Glutamatergic neuron (in vitro differentiated cells): ENCODE results near the gene SNCB. TPM values are rescaled to one million over a fixed set of nuclear protein-coding genes. Genes with fewer than 3 reads are reported as not detected.

ENCODE experiments used
- DNase-seq: peaks from one replicate; pipeline ENCODE4 v3.0.0; 2022
- H3K27ac Mint-ChIP-seq: one replicate; pipeline ENCODE4 v1.8.0; 2020; ENCODE audit warnings: mild to moderate bottlenecking, mixed read lengths, inconsistent platforms; ENCODE audit not compliant: unreplicated experiment
- H3K27me3 Mint-ChIP-seq: one replicate; pipeline ENCODE4 v1.8.0; 2020; ENCODE audit warnings: mild to moderate bottlenecking, moderate library complexity, mixed read lengths, inconsistent platforms; ENCODE audit not compliant: unreplicated experiment
- H3K36me3 Mint-ChIP-seq: one replicate; pipeline ENCODE4 v1.8.0; 2020; ENCODE audit warnings: mild to moderate bottlenecking, mixed read lengths, inconsistent platforms; ENCODE audit not compliant: unreplicated experiment
- H3K4me1 Mint-ChIP-seq: one replicate; pipeline ENCODE4 v1.8.0; 2020; ENCODE audit warnings: mild to moderate bottlenecking, low read depth, mixed read lengths, inconsistent platforms; ENCODE audit not compliant: unreplicated experiment
- H3K4me3 Mint-ChIP-seq: one replicate; pipeline ENCODE4 v1.8.0; 2020; ENCODE audit warnings: mild to moderate bottlenecking, mixed read lengths, inconsistent platforms; ENCODE audit not compliant: unreplicated experiment
- H3K9me3 Mint-ChIP-seq: one replicate; pipeline ENCODE4 v1.8.0; 2020; ENCODE audit warnings: mild to moderate bottlenecking, moderate library complexity, mixed read lengths, inconsistent platforms; ENCODE audit not compliant: unreplicated experiment
- total RNA-seq: library from RNA; stranded (reverse); fragmentation: NEBNext Ultra II Directional; extraction: Animal tissue kit (Norgen Biotek cat#: 25700); gene quantifications from one replicate; pipeline ENCODE4 v1.2.1, GENCODE V29; 2021; ENCODE audit not compliant: unreplicated experiment
- TF ChIP-seq, protein P1 (sequence below): fragments of 200-600 bp; sonication (generic); IDR thresholded peaks from one replicate; pipeline ENCODE4 v1.5.0; 2021; ENCODE audit not compliant: partially characterized antibody, unreplicated experiment

SNCB gene
- total RNA-seq, 1 donor from 2014 or later, result 3.7 TPM

GRCh38 chr5:176581361-176581760 is 49.0 kb downstream of the SNCB start:
- H3K9me3 Mint-ChIP-seq, result peaks cover 5% of the 10 kb centered on the region
- peaks cover 2% of the 10 kb centered on the region for H3K4me1 Mint-ChIP-seq
- no peak for DNase-seq
- H3K36me3 Mint-ChIP-seq, result no peaks in the 10 kb centered on the region
- H3K27ac Mint-ChIP-seq, result no peak overlapping the region
- TF ChIP-seq, protein P1, sequence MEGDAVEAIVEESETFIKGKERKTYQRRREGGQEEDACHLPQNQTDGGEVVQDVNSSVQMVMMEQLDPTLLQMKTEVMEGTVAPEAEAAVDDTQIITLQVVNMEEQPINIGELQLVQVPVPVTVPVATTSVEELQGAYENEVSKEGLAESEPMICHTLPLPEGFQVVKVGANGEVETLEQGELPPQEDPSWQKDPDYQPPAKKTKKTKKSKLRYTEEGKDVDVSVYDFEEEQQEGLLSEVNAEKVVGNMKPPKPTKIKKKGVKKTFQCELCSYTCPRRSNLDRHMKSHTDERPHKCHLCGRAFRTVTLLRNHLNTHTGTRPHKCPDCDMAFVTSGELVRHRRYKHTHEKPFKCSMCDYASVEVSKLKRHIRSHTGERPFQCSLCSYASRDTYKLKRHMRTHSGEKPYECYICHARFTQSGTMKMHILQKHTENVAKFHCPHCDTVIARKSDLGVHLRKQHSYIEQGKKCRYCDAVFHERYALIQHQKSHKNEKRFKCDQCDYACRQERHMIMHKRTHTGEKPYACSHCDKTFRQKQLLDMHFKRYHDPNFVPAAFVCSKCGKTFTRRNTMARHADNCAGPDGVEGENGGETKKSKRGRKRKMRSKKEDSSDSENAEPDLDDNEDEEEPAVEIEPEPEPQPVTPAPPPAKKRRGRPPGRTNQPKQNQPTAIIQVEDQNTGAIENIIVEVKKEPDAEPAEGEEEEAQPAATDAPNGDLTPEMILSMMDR, result no peak
- H3K4me3 Mint-ChIP-seq, result no peak overlapping the region
- H3K27me3 Mint-ChIP-seq, result peaks cover 12% of the 10 kb centered on the region

DNA sequence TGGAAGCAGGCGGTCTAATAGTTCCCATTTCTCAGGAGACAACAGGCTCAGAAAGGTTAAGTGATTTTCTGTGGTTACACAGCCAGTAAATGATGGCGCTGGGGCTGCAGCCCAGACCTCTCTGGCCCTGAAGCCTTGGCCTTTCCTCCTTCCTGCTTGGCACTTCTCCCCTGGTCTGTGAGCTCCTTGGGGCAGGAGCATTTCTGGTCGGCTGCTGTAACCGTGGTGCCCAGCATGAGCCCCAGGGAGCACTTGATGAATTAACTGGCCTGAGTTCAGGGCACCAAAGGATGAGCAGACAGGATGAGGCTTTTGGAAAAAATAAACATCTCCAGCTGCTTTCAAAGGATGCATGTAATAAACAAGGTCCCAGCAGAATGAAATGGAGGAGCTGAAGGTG is 51.0 kb downstream of the SNCB start:
- DNase-seq, result no peak
- Mint-ChIP-seq H3K27me3 (peaks cover 12% of the 10 kb centered on the region), H3K4me1 (peaks cover 4% of the 10 kb centered on the region), H3K9me3 (peaks cover 5% of the 10 kb centered on the region), H3K27ac (no peak overlapping the region), H3K36me3 (no peaks in the 10 kb centered on the region), H3K4me3 (no peak overlapping the region)
- TF ChIP-seq, protein P1, result no peak

- no peak overlapping the region for H3K4me3 Mint-ChIP-seq
- peaks cover 5% of the 10 kb centered on the region for H3K9me3 Mint-ChIP-seq
- DNase-seq, result peak; percentile 70
- no peak overlapping the region for H3K27ac Mint-ChIP-seq
- no peaks in the 10 kb centered on the region for H3K36me3 Mint-ChIP-seq
- peaks cover 12% of the 10 kb centered on the region for H3K27me3 Mint-ChIP-seq
- H3K4me1 Mint-ChIP-seq, result peaks cover 4% of the 10 kb centered on the region
- TF ChIP-seq, protein P1, result peak; percentile 74
Observed at GRCh38 chr5:176578391-176578808, 51.9 kb downstream of the SNCB start.

DNA sequence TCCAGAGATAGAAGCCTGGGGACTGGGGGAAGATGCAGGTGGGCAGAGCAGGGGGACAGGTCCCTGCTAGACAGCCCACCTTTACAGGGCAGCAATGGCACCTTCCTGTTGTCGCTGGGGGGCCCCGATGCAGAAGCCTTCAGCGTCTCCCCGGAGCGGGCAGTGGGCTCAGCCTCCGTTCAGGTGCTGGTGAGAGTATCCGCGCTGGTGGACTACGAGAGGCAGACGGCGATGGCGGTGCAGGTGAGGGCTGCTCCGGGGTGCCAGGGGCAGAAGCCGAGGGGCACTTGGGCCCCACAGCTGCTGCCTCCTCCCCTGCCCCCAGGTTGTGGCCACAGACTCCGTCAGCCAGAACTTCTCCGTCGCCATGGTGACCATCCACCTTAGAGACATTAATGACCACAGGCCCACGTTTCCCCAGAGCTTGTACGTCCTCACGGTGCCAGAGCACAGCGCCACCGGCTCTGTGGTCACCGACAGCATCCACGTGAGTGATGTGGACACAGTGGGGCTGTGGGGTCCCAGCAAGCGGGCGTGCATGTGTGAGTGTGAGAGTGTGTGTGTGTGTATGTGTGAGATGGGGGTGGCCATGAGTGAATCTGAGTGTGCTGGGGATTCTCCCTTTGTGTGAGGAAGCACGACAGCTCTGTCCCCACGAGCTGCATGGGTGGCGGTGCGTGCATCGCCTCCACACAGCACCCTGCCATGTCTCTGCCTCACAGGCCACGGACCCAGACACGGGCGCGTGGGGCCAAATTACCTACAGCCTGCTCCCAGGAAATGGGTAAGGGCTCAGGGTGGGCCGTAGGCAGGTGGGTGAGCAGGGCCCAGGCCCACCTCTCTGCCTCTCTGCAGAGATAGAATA is 52.8 kb downstream of the SNCB start:
- DNase-seq, result no peak
- no peaks in the 10 kb centered on the region for H3K36me3 Mint-ChIP-seq
- H3K27me3 Mint-ChIP-seq, result peaks cover 12% of the 10 kb centered on the region
- H3K4me3 Mint-ChIP-seq, result no peak overlapping the region
- H3K4me1 Mint-ChIP-seq, result peaks cover 4% of the 10 kb centered on the region
- TF ChIP-seq, protein P1, result no peak
- H3K27ac Mint-ChIP-seq, result no peak overlapping the region
- H3K9me3 Mint-ChIP-seq, result peaks cover 5% of the 10 kb centered on the region
